ENCODE data around the gene ANAPC10.

- no peak for TF ChIP-seq POLR2A (IDR thresholded peaks at IDR 0.05; ENCODE audit: low read length)
- no peak for TF ChIP-seq GATA1 (IDR thresholded peaks at IDR 0.05; ENCODE audit: low read depth, low read length)
Measured at GRCh38 chr4:145011636-145012035, 86.4 kb downstream of the ANAPC10 start.

Data from erythroblast (primary cell).